H1 (cell line): ENCODE measurements around the gene KLF13. TPM values are rescaled to one million over a fixed set of nuclear protein-coding genes. Genes with fewer than 3 reads are reported as not detected.

Experiments used
- CTCF ChIA-PET: fragments of 300-600 bp; sonication (Branson Sonifier 250); formaldehyde crosslinking; loops from one replicate; lab custom pipeline; 2021; ENCODE audit not compliant: partially characterized antibody; lab: Charles Lee
- POLR2A ChIA-PET: fragments of 300-600 bp; sonication (Branson Sonifier 250); formaldehyde crosslinking; loops from one replicate; lab custom pipeline; 2021; ENCODE audit warnings: inconsistent platforms; ENCODE audit not compliant: partially characterized antibody; lab: Charles Lee
- DNase-seq, 2 experiments: peaks; one replicate each; pipeline versions ENCODE4 v3.0.0 to v3.0.0-alpha.2; 2010 to 2022; ENCODE audit warnings: low spot score in 2 of 2, low read depth in 1 of 2, mixed read lengths in 1 of 2
- FAIRE-seq: peaks from 2 replicates; lab custom pipeline; 2011; peaks lifted over from hg19 to GRCh38; lab: Jason Lieb, UNC
- H2AFZ ChIP-seq: 2 replicates; pipeline ENCODE4 v1.8.1; 2012; ENCODE audit warnings: low read length, inconsistent platforms
- H2AK5ac ChIP-seq: 2 replicates; pipeline ENCODE4 v1.6.1; 2013; ENCODE audit warnings: low read depth, low read length
- H2BK120ac ChIP-seq: replicated peaks from 2 replicates; pipeline ENCODE3; 2013; ENCODE audit warnings: low read depth, low read length, inconsistent platforms
- H2BK12ac ChIP-seq: 2 replicates; pipeline ENCODE4 v1.6.1; 2013; ENCODE audit warnings: low read depth, low read length
- H2BK15ac ChIP-seq: 2 replicates; pipeline ENCODE4 v1.6.1; 2013; ENCODE audit warnings: low read length
- H2BK20ac ChIP-seq: 2 replicates; pipeline ENCODE4 v1.6.1; 2013; ENCODE audit warnings: low read length
- H2BK5ac ChIP-seq: 2 replicates; pipeline ENCODE4 v1.6.1; 2013; ENCODE audit warnings: low read depth, low read length
- H3K14ac ChIP-seq: 2 replicates; pipeline ENCODE4 v1.6.1; 2013; ENCODE audit warnings: inconsistent platforms; ENCODE audit not compliant: insufficient read length
- H3K18ac ChIP-seq: 2 replicates; pipeline ENCODE4 v1.6.1; 2013; ENCODE audit warnings: low read length; ENCODE audit errors: extremely low read depth
- H3K23ac ChIP-seq: 2 replicates; pipeline ENCODE4 v1.6.1; 2013; ENCODE audit warnings: inconsistent platforms; ENCODE audit not compliant: insufficient read length
- H3K23me2 ChIP-seq: 2 replicates; pipeline ENCODE4 v1.6.1; 2013; ENCODE audit warnings: low read depth, low read length
- H3K27ac ChIP-seq: 2 replicates; pipeline ENCODE4 v1.6.1; 2011; ENCODE audit warnings: low read depth, low read length, inconsistent platforms
- H3K27me3 ChIP-seq, 4 experiments: replicated peaks in 1 of 4; 1 replicate in 1 of 4; 2 replicates in 3 of 4; pipeline versions ENCODE4 v1.6.1 to v1.8.1; 2011 to 2013; ENCODE audit warnings: low read length in 3 of 4, mild to moderate bottlenecking in 3 of 4, inconsistent platforms in 2 of 4, mixed read lengths in 2 of 4, moderate library complexity in 1 of 4; ENCODE audit not compliant: control insufficient read depth in 3 of 4, insufficient read depth in 3 of 4; ENCODE audit errors: extremely low read depth in 1 of 4
- H3K36me3 ChIP-seq, 4 experiments: 2 replicates each; pipeline versions ENCODE4 v1.6.1 to v1.8.1; 2011 to 2013; ENCODE audit warnings: mild to moderate bottlenecking in 4 of 4, low read length in 3 of 4, moderate library complexity in 2 of 4, control low read depth in 1 of 4, inconsistent platforms in 1 of 4; ENCODE audit not compliant: insufficient read depth in 4 of 4, control insufficient read depth in 2 of 4
- H3K4ac ChIP-seq: replicated peaks from 2 replicates; pipeline ENCODE3; 2013; ENCODE audit warnings: low read length, low read depth, mixed read lengths, inconsistent platforms; ENCODE audit not compliant: insufficient read length
- H3K4me1 ChIP-seq, 4 experiments: replicated peaks in 1 of 4; 1 replicate in 1 of 4; 2 replicates in 3 of 4; pipeline versions ENCODE4 v1.6.1 to v1.8.1; 2011 to 2013; ENCODE audit warnings: low read length in 3 of 4, inconsistent platforms in 2 of 4, mixed read lengths in 1 of 4; ENCODE audit not compliant: insufficient read depth in 4 of 4, control insufficient read depth in 3 of 4
- H3K4me2 ChIP-seq, 2 experiments: 2 replicates each; pipeline versions ENCODE4 v1.6.1 to v1.8.1; 2011 to 2013; ENCODE audit warnings: low read depth in 2 of 2, low read length in 2 of 2, control low read depth in 1 of 2, inconsistent platforms in 1 of 2, mild to moderate bottlenecking in 1 of 2; ENCODE audit not compliant: insufficient read depth in 1 of 2
- H3K4me3 ChIP-seq, 4 experiments: fragments of 200-600, 300-600 bp in 1 of 4; sonication (generic), shearing (Covaris generic), sonication (Bioruptor Twin) in 1 of 4; 2 replicates each; pipeline versions ENCODE4 v1.5.1 to v1.8.1; 2011 to 2016; ENCODE audit warnings: low read length in 4 of 4, low read depth in 3 of 4, control low read depth in 2 of 4, inconsistent platforms in 2 of 4, mild to moderate bottlenecking in 2 of 4, mixed read lengths in 1 of 4, moderate library complexity in 1 of 4; ENCODE audit not compliant: insufficient read depth in 2 of 4; ENCODE audit errors: extremely low read depth in 1 of 4
- H3K56ac ChIP-seq: replicated peaks from 2 replicates; pipeline ENCODE3; 2013; ENCODE audit warnings: low read depth, mild to moderate bottlenecking, mixed read lengths, low read length, inconsistent platforms; ENCODE audit not compliant: insufficient read length
- H3K79me1 ChIP-seq: 2 replicates; pipeline ENCODE4 v1.6.1; 2013; ENCODE audit warnings: low read depth, low read length, control low read depth
- H3K79me2 ChIP-seq, 2 experiments: 2 replicates each; pipeline versions ENCODE4 v1.6.1 to v1.8.1; 2012 to 2013; ENCODE audit warnings: low read length in 2 of 2, mild to moderate bottlenecking in 2 of 2, inconsistent platforms in 1 of 2; ENCODE audit not compliant: insufficient read depth in 2 of 2, control insufficient read depth in 1 of 2
- H3K9ac ChIP-seq, 4 experiments: replicated peaks in 1 of 4; 1 replicate in 1 of 4; 2 replicates in 3 of 4; pipeline versions ENCODE4 v1.6.1 to v1.8.1; 2011 to 2013; ENCODE audit warnings: low read depth in 3 of 4, low read length in 3 of 4, control low read depth in 2 of 4, mild to moderate bottlenecking in 2 of 4, moderate library complexity in 2 of 4, inconsistent platforms in 1 of 4; ENCODE audit errors: extremely low read depth in 1 of 4
- H3K9me3 ChIP-seq, 2 experiments: 2 replicates each; pipeline versions ENCODE4 v1.6.1 to v1.8.1; 2012 to 2013; ENCODE audit warnings: mild to moderate bottlenecking in 2 of 2, moderate library complexity in 2 of 2, control low read depth in 1 of 2, inconsistent platforms in 1 of 2, low read depth in 1 of 2, low read length in 1 of 2, mixed read lengths in 1 of 2; ENCODE audit not compliant: insufficient read depth in 2 of 2
- H4K20me1 ChIP-seq, 2 experiments: replicated peaks in 1 of 2; 2 replicates each; pipeline versions ENCODE3 to v1.8.1; 2011 to 2013; ENCODE audit warnings: inconsistent platforms in 2 of 2, low read length in 2 of 2, mild to moderate bottlenecking in 1 of 2; ENCODE audit not compliant: insufficient read depth in 2 of 2, control insufficient read depth in 1 of 2
- H4K5ac ChIP-seq: 2 replicates; pipeline ENCODE4 v1.6.1; 2013; ENCODE audit warnings: low read length, low read depth, mixed read lengths, inconsistent platforms; ENCODE audit not compliant: insufficient read length
- H4K8ac ChIP-seq: 2 replicates; pipeline ENCODE4 v1.8.0; 2013; ENCODE audit warnings: mild to moderate bottlenecking, moderate library complexity, low read length, inconsistent platforms; ENCODE audit not compliant: insufficient read depth; ENCODE audit errors: extremely low read depth
- H4K91ac ChIP-seq: replicated peaks from 2 replicates; pipeline ENCODE3; 2013; ENCODE audit warnings: low read length, mixed read lengths, inconsistent platforms; ENCODE audit not compliant: insufficient read length
- GTF2F1 ChIP-seq: IDR thresholded peaks from 2 replicates; pipeline ENCODE4 v1.6.1; 2012; ENCODE audit warnings: low read depth, low read length, improper control_type of control experiment, borderline replicate concordance
- MAFK ChIP-seq: IDR thresholded peaks from 2 replicates; pipeline ENCODE4 v1.6.1; 2012; ENCODE audit warnings: low read depth, mild to moderate bottlenecking, improper control_type of control experiment, low read length
- SP2 ChIP-seq: IDR thresholded peaks from 2 replicates; pipeline ENCODE4 v1.6.1; 2012; ENCODE audit warnings: mild to moderate bottlenecking, low read length, inconsistent platforms
- WGBS, 2 experiments: shearing (Covaris generic) in 1 of 2; methylation state at CpG; one replicate each; pipeline versions ENCODE4 v1.1.6 to v1.1.7; 2013 to 2015; ENCODE audit warnings: low lambda C conversion rate in 2 of 2, mixed read lengths in 2 of 2, inconsistent platforms in 1 of 2, low coverage in 1 of 2, missing lambda C conversion rate in 1 of 2; ENCODE audit not compliant: insufficient replicate concordance in 2 of 2, insufficient coverage in 1 of 2, insufficient read length in 1 of 2; ENCODE audit errors: extremely low coverage in 1 of 2, missing lambda C conversion rate in 1 of 2; 5-methylcytosine and 5-hydroxymethylcytosine counted together
- polyA plus RNA-seq, 7 experiments: library from polyadenylated mRNA; depleted of rRNA in 3 of 7; stranded (reverse) in 5 of 7; unstranded in 2 of 7; fragments of >200 nt in 5 of 7; fragments of 200-250 nt in 2 of 7; gene quantifications; 1 replicate in 5 of 7; 2 replicates in 1 of 7; 4 replicates in 1 of 7; pipeline versions ENCODE4 v1.2.1 to v1.2.3, GENCODE V29; 2011 to 2013; ENCODE audit warnings: missing spikeins in 2 of 7, mixed read lengths in 2 of 7
- total RNA-seq: library from RNA; stranded (reverse); fragmentation: NEBNext Ultra II Directional; extraction: Animal tissue kit (Norgen Biotek cat#: 25700); gene quantifications from 2 replicates; pipeline ENCODE4 v1.2.1, GENCODE V29; 2021

The KLF13 gene
- total and polyA plus RNA-seq, 2 of the 8 experiments (the other 6 are each of a cell fraction or from before 2014, with no cell fraction given) = 18.3 to 33.4 TPM

- no peak overlapping the region for H3K9ac ChIP-seq
- H2BK20ac ChIP-seq = 0 out of 2 replicates have a peak overlapping the region, but pooled peaks have one; percentile 29
- no peak overlapping the region for H3K56ac ChIP-seq
- peaks cover 2 to 13% (median 9%) of the 10 kb centered on the region in 4 experiments for H3K4me1 ChIP-seq
- H3K27ac ChIP-seq = no peak overlapping the region
- 91% methylated on average over 3 of the region's 3 CpGs; no CpG with 5 or more reads in 1 of the 2 experiments for WGBS, 2 experiments
- CTCF ChIA-PET = interaction anchor here (0.7 to 2.1 kb wide), 2 partner anchors 8 to 10 kb away, joined by 3 to 13 read pairs; no protein-coding TSS in a partner anchor
- POLR2A ChIA-PET = no interaction called here
- no peak for TF ChIP-seq GTF2F1
- no peak for TF ChIP-seq MAFK
- no peak for TF ChIP-seq SP2
- no peak overlapping the region for H4K8ac ChIP-seq
- no peaks in the 10 kb centered on the region for H4K20me1 ChIP-seq
- H3K4me3 ChIP-seq = no peak overlapping the region
- H3K27me3 ChIP-seq = no peaks in the 10 kb centered on the region; a peak in 1 of 7 replicates
- H3K23ac ChIP-seq = no peak overlapping the region
- no peak overlapping the region for H2BK15ac ChIP-seq
- H3K79me1 ChIP-seq = no peaks in the 10 kb centered on the region
- FAIRE-seq = no peak
- peak in 1 of 2 experiments; percentile 29 for DNase-seq
- no peak overlapping the region for H4K5ac ChIP-seq
- H2BK12ac ChIP-seq = no peak overlapping the region
- no peak overlapping the region for H2BK5ac ChIP-seq
- no peaks in the 10 kb centered on the region for H3K79me2 ChIP-seq
- no peak overlapping the region for H3K4ac ChIP-seq
- H3K18ac ChIP-seq = no peak overlapping the region
- H2BK120ac ChIP-seq = no peak overlapping the region
- no peaks in the 10 kb centered on the region for H3K9me3 ChIP-seq
- H3K23me2 ChIP-seq = no peaks in the 10 kb centered on the region; the same call in 1 of the 2 replicates
- H4K91ac ChIP-seq = no peak overlapping the region
- H2AK5ac ChIP-seq = no peak overlapping the region
- no peaks in the 10 kb centered on the region for H3K36me3 ChIP-seq
- H3K14ac ChIP-seq = no peak overlapping the region
- no peak overlapping the region for H3K4me2 ChIP-seq
- peak overlapping the region; percentile 56 for H2AFZ ChIP-seq
These were observed 34.1 kb upstream of the KLF13 start for GRCh38 chr15:31292391-31293015.
